G401 (cell line): ENCODE measurements around the gene GSK3B. TPM values are rescaled to one million over a fixed set of nuclear protein-coding genes. Genes with fewer than 3 reads are reported as not detected.
"Not testable (repeated sequence)": the region's sequence is repeated elsewhere in the genome, so short reads cannot be mapped to it uniquely, and the experiment has no call there.

Source experiments
- DNase-seq: peaks from one replicate; pipeline ENCODE4 v3.0.0-alpha.2; 2015; ENCODE audit warnings: low spot score
- in situ Hi-C: cut with HindIII; loops from 2 replicates; pipeline ENCODE4 v1.10.0; 2016; ENCODE audit warnings: low sequenced_read_pairs, mixed read lengths
- total RNA-seq: library from RNA; depleted of rRNA; stranded (reverse); fragments of >200 nt; shearing (Covaris generic); gene quantifications from 2 replicates; pipeline ENCODE4 v1.2.3, GENCODE V29; 2014

The GSK3B gene
- total RNA-seq, 1 experiment from 2014 or later, result 22.7 TPM

DNA sequence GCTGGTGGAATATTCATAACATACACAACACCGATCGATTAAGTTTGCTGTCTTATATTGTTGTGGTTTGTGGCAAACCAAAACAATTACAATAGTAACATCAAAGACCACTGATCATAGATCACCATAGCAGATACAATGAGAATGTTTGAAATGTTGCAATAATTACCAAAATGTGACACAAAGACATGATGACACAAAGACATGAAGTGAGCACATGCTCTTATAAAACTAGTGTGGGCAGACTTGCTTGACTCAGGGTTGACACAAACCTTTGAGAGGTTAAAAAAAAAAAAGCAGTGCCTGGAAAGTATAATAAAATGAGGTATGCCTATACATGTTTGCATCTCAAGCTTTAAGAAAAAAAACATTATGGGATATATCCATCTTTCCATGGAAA is 182.0 kb downstream of the GSK3B start:
- DNase-seq, result no peak
- in situ Hi-C loops, result no loop called here

DNA sequence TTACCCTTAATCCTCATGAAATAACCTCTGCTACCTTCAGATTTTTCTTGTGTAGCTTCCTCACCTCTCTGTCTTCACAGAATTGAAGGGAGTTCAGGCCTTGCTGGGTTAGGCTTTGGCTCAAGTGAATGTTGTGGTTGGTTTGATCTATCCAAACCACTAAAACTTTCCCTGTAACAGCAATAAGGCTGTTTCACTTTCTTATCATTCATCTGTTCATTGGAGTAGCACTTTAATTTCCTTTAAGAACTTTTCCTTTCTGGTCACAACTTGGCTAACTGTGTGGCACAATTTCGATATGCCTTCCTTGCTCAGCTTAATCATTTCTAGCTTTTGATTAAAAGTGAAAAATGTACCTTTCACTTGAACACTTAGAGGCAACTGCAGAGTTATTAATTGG is 182.5 kb downstream of the GSK3B start:
- no peak for DNase-seq
- in situ Hi-C loops, result no loop called here

DNA sequence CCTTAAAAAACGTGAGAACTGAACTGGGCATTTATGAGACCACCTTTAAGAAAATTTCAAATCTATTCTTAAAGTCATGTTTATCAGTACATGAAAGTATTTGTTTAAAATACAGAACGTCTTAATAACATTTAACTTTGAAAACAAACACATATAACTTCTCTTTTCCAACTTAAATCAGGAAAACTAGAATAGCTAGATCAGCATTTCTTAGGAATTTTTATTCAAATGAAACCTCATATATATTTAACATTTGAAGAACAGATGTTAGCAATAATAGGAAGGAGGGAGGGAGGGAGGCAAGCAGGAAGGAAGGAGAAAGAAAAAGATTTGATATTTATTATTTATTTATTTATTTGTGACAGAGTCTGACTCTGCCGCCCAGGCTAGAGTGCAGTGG is 192.2 kb downstream of the GSK3B start:
- in situ Hi-C loops, result no loop called here

DNA sequence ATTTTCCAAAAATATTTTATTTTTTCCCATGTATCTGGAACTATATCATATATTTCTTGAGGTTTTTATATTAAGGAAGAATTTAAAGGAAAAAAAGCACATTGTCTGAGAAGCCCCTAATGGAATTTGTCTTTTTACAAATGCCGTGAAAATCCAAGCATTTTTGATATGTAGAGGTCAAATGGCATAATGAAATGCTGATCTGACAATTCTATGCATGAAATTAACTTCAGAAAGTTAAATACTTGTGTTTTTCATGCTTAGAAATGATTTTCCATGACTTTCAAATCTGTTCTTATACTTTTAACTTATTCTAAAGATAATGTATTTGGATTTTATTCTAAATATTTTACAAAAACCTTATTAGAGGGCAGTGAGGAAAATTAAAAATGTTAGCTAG is 193.1 kb downstream of the GSK3B start:
- in situ Hi-C loops, result no loop called here
- no peak for DNase-seq

More for the DNA sequence above, 192.2 kb downstream of the GSK3B start:
- DNase-seq, result no peak

DNA sequence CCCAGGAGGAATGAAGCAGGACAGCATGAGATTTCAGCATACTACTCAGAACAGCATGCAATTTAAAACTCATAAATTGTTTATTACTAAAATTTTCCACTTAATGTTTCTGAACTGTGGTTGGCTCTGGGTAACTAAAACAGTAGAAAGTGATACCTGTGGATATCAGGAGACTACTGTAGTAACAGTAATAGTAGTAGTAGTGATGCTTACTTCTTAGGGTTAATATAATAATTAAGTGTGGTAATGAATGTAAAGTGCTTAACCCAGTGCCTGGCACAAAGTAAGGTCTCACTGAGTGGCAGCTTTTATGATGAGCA is 195.1 kb downstream of the GSK3B start:
- no peak for DNase-seq
- in situ Hi-C loops, result no loop called here

DNA sequence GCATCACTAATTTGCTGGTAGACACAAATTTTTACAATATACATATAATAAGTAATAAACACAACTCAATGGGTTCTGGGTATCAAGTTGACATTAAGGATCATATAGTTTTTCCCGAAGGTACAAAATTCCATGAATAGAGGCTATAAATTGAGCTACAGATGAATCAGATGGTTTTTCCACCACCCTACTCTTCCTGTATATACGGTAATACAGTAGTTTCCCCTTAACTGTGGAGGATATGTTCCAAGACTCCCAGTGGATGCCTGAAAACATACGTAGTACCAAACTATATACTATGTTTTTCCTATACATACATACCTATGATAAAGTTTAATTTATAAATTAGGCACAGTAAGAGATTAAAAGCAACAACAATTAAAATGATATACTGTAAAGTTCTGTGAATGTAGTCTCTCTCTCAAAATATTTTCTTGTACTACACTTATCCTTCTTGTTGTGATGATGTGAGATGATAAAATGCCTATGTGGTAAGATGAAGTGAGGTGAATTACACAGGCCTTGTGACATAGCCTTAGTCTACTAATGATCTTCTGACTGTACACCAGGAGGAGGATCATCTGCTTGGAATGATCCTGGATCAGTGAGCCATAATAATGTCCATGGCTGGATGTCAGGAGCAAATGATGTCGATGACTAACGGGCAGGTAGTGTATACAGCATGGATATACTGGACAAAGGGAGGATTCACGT is 195.6 kb downstream of the GSK3B start:
- DNase-seq, result peak; percentile 19
- in situ Hi-C loops, result no loop called here

DNA sequence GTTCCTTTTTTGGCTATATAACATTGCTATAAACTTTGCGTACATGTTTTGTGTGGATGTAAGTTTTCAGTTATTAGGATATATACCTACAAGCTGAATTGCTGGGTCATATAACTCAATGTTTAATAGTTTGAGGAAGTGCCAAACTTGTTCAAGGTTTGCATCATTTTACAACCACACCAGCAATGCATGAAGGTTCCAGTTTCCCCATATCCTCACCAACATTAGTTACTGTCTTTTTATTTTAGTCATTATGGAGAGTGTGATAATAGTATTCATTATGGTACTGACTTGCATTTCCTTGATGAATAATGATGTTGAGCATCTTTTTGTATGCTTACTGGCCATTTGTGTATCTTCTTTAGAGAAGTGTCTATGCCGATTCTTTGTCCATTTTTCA is 200.1 kb downstream of the GSK3B start:
- no peak for DNase-seq
- in situ Hi-C loops, result no loop called here

DNA sequence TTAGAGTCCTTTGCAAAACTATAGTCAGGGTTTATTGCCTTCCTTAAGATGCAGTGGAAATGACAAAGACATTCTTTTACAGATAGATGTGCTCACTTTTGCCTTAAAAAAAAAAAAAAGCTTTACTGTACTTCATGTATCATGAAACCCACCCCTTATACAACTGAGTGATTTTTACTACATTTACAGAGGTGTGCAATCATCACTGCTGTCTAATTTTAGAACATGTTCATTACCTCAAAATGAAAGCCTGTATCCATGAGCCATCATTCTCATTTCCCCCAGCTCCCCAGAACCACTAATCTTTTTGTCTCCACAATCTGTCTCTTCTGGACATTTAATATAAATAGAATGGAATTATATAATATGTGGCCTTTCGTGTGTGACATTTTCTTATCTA is 200.5 kb downstream of the GSK3B start:
- DNase-seq, result no peak
- in situ Hi-C loops, result no loop called here

DNA sequence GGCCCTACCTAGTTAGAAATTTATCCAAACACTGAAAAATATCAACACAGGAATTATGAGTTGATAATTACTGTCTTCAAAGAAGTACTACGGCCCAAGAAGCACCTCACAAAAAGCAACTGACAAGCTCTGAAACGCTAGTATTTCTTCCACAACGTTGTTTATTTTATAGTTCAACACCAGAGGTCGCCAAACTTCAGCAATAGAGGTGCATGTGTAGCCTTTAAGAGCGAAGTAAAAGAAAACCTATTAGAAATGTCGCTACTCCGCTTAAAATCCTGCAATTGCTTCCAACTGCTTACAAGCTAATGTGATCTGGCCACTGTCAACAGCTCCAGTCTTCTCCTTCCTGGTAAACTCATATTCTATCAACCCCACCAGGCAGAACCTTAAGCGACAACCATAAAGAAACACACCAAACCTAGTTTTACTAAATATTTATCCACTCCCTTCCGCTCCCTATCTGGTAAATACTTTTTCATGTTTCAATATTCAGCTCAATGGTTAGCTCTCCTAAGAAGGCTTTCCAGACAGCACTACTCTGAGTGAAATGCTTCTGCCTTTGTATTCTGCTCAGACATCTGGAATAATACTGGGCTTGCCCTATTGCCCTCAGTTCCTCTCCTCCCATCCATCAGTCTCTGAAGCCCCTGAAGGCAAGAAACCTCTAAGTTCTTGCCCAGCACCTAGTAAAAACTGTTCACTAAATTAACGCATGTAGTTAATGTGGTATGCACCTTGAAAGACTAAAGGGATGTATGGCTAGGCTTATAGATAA is 202.1 kb downstream of the GSK3B start:
- in situ Hi-C loops, result no loop called here

DNA sequence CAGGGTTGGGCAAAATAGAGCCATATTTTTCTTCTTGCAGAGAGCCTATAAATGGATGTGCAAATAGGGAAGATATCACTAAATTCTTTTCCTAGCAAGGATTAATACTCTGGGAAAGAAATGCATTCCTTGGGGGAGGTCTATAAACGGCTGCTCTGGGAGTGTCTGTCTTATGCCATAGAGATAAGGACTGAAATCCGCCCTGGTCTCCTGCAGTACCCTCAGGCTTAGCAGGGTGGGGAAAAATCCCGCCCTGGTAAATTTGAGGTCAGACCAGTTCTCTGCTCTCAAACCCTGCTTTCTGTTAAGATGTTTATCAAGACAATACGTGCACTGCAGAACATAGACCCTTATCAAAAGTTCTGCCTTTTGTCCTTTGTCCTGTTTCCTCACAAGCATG is 205.6 kb downstream of the GSK3B start:
- DNase-seq, in situ Hi-C loops: not testable (repeated sequence)

More for the DNA sequence above, 202.1 kb downstream of the GSK3B start:
- peak; percentile 66 for DNase-seq

DNA sequence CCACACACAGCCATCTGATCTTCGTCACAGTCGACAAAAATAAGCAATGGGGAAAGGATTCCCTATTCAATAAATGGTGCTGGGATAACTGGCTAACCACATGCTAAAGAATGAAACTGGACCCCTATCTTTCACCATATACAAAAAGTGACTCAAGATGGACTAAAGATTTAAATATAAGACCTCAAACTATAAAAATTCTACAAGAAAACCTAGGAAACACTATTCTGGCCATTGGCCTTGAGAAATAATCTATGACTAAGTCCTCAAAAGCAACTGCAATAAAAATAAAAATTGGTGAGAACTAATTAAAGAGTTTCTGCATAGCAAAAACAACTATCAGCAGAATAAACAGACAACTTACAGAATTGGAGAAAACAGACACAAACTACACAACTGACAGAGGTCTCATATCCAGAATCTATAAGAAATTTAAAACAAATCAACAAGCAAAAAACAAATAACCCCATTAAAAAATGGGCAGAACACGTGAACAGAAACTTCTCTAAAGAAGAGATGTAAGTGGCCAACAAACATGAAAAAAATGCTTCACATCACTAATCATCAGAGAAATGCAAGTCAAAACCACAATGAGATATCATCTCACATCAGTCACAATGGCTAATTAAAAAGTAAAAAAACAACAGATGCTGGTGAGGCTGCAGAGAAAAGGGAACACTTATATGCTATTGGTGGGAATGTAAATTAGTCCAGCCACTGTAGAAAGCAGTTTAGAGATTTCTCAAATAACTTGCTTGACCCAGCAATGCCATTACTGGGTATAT is 208.3 kb downstream of the GSK3B start:
- in situ Hi-C loops, result no loop called here
- DNase-seq, result no peak

DNA sequence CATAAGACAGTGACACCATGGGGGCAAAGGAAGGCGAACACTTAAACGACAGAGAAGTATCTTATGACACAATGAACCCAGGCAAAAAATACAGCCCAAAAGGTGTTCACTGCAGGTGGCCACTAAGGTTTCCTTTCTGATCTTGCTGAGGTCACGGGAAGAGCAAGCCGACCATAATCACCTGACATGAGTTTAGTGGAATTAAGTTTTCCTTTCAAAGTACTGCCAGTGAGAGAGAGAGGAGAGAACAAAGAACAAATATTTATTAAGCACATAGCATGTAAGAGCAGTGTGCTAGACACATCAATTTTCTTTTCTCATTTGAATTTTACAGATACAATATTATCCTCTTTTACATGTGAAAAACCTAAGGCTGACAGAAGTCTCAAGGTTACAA is 210.1 kb downstream of the GSK3B start:
- in situ Hi-C loops, result no loop called here

DNA sequence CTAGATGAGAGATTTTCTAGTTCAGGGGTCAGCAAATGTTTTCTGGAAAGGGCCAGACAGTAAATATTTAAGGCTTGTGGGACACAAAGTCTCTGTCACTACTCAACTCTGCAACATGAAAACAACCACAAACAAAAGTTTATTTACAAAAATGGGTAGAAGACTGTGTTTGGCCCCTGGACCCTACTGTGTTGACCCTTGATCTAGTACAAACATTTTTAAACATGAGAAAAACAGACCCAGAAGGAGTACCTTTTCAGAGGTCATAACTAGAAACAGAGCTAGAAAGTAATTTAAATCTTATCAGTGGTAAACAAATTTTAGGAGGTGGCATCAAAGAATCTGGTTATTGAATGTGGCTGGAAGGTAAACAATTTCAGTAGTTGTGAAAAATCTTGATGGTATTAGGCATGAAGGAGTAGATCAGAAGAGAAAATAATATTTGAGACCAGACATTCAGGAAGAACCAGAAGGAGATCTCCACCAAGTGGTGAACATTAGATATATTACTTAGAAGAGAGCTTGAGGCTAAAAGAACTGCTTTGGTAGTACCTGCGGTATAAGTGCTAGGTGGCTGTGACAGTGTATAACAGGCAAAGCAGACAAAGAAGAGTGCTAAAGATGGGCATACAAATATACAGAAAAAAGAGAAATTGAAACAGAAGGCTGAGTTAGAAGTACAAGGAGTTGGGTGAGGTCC is 210.6 kb downstream of the GSK3B start:
- DNase-seq, result no peak
- in situ Hi-C loops, result no loop called here

More for the DNA sequence above, 210.1 kb downstream of the GSK3B start:
- DNase-seq, result no peak

DNA sequence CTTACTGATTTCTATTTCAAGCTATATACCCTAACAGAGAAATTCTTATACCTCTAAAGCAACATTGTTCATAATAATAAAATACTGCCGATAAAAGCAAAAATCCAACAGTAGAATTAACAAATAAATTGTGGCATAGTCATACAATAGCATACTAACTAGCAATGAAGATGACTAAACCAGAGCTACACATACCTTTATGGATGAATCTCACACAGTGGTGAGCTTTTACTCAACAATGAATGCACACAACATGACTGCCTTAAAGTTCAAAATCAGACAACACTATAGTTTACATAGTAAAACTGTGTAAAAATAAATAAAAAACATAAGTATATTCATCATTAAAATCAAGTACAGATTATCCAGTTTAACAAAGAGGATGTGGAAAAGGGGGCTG is 213.3 kb downstream of the GSK3B start:
- DNase-seq, result no peak
- in situ Hi-C loops, result no loop called here

DNA sequence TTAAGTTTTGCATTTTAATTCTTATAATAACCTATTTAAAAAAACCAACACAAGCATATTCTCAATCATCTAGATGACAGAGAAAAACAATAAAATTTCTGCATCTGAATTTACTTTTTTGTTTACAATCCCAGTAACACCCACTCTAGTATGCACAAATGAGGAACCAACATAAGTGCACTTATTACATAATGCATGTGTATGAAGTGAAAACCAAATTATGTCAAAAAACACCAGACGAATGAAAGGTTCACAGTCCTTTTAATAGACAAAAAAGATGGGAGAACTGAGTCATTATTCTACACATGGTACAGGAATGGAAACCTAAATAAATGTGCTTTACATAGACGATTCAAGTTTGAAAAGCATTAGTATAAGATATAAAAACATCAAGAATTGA is 220.6 kb downstream of the GSK3B start:
- in situ Hi-C loops, result no loop called here
- DNase-seq, result no peak

DNA sequence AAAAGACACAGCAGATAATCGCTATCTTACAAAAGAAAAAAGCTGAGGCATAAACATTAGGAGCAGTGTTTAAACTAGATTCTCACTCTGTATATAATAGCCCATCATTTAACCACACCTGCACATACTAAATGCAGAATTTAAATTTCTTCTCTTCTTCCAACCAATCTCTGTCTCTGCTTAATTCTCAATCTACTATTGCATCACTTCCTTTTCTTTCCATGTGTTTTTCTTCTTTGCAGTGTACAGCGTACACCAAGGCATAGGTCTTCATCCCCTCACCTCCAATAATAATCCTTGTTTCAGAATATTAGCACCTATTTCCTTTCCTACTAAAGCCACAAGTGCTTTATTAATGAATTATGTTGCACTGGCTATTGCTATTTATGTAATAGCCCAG is 221.5 kb downstream of the GSK3B start:
- in situ Hi-C loops, result no loop called here
- DNase-seq, result no peak

DNA sequence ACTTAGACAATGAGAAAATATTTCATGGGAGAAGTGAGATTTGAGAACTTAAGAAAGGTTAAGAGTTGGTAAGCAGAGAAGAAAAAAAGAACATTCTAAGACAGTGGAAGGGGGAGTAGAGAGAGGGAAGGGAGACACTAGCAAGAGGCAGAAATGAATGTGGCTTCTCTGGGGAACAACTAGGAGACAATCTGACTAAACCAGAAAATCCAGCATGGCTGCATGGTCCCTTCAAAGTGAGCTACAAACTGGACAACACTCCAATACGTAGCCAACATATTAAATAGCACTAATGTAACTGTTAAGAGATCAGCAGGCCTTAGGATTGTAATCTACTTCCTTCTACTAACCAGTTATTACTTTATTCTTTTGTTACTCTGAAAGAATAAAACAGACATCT is 222.7 kb downstream of the GSK3B start:
- in situ Hi-C loops, result no loop called here
- DNase-seq, result no peak

DNA sequence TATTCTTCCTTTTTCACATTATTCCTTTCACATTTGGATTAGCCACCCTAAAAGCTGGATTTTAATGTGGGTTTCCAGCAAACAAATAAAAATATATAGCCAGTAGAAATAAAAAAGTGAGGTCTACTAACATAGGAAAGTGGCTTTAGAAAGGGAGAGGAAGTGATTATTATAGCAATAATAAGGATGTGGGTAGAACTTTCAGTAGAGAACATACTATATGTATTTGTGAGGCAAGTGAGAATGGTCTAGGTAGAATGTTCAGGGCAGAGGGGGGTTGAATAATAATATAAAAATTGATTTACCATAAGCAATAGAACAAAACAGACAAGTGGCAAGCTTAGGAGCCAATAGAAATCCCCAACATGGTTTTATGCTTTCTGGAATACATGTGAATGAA is 223.7 kb downstream of the GSK3B start:
- in situ Hi-C loops, result no loop called here
- no peak for DNase-seq

DNA sequence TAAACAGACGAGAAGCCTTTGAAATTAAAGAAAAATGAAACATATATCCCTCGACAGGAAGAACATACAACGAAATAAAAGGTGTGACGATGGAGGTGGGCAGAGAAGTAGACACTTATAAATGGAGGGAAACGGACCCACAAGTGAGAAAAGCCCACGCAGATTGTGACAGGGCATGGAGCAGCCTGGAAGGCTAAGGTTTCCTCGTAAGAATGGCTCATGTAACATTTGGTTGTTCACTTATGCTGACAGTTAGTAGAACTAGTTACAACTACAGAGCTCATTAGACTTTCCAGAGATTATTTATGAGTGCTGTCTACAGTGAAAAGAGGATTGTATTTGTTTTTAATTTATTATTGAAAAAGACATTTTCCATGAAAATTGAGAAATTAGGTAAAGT is 229.8 kb downstream of the GSK3B start:
- DNase-seq, result no peak
- in situ Hi-C loops, result no loop called here

DNA sequence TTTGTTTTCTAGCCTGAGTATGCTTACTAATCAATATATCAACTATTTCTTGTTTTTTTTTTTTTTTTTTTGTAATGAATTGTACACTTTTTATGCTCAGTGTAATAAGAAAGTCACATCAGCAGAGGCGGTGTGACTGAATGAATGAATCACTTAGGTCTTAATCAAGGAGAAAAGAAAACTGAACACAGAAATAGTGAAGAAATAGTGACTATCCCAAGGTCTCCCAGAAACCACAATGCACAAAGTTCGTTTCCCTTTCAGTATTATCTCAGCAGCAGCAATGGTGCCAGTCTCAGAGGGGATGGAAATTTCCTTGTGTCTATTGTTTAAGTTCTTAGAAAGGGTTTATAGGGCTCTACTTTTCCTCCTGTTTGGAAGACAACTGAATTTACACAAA is 231.6 kb downstream of the GSK3B start:
- in situ Hi-C loops, result no loop called here
- DNase-seq, result no peak
